Measurements from ENCODE around the gene OLFM3. TPM values are rescaled to one million over a fixed set of nuclear protein-coding genes. Genes with fewer than 3 reads are reported as not detected.

Gene OLFM3
- total RNA-seq, 4 donors from 2014 or later, result not detected

DNA sequence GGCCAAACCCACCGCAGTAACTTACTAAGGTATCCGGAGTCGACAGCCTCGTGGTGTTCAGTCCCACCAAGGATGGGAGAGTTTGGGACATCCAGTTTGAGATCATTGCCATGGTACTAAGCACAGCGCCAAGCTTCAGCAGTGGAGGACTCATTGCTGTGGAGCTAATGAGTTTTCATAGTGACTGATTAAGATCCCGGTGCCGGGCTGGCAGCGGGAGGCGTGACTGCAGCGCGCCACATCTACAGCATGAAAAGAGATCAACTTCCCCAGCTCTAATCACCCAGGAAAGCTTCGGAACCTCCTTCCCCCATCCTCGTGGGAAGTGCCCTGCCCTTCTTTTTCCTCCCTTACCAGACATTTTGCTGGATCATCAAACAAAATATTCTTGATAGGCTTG is 149.9 kb downstream of the OLFM3 start:
- 32 to 33% methylated on average over 13 of the region's 13 CpGs for WGBS, 2 donors
- intact Hi-C loops (cut with DNase I; ENCODE audit: low total_unique reads), result no loop called here
- no peak for DNase-seq (ENCODE audit: low spot score in 2 of 2)
- no peak overlapping the region for H3K4me3 ChIP-seq (ENCODE audit: low read depth, poor library complexity, severe bottlenecking)
- TF ChIP-seq, protein P1, sequence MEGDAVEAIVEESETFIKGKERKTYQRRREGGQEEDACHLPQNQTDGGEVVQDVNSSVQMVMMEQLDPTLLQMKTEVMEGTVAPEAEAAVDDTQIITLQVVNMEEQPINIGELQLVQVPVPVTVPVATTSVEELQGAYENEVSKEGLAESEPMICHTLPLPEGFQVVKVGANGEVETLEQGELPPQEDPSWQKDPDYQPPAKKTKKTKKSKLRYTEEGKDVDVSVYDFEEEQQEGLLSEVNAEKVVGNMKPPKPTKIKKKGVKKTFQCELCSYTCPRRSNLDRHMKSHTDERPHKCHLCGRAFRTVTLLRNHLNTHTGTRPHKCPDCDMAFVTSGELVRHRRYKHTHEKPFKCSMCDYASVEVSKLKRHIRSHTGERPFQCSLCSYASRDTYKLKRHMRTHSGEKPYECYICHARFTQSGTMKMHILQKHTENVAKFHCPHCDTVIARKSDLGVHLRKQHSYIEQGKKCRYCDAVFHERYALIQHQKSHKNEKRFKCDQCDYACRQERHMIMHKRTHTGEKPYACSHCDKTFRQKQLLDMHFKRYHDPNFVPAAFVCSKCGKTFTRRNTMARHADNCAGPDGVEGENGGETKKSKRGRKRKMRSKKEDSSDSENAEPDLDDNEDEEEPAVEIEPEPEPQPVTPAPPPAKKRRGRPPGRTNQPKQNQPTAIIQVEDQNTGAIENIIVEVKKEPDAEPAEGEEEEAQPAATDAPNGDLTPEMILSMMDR (IDR thresholded peaks at IDR 0.05), result no peak
- no peak for TF ChIP-seq POLR2A (IDR thresholded peaks at IDR 0.05)

DNA sequence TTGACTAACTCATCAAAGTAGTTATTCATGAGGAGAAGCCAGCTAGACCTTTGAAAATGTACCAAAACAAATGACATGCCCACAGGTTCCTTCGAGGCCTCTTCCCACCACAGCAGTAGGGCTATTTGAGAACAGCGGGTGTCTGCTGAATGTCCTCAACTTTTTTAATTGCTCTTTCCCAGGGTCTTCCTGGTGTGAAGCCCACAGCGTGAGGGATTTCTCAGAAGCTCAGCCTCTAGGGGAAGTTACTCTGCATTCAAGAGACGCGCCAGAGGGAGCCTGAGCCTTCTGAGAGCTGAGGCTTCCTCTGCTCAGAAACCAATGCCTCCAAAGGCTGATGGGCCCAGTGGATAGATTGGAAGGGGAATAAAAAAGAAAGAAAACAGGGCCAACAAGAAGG is 153.6 kb downstream of the OLFM3 start:
- WGBS, 2 donors, result 36 to 45% methylated on average over 5 of the region's 5 CpGs
- intact Hi-C loops (cut with DNase I; ENCODE audit: low total_unique reads), result no loop called here
- no peak for DNase-seq (ENCODE audit: low spot score in 2 of 2)
- H3K4me3 ChIP-seq (ENCODE audit: low read depth, poor library complexity, severe bottlenecking), result no peak overlapping the region
- TF ChIP-seq, protein P1 (IDR thresholded peaks at IDR 0.05), result no peak
- TF ChIP-seq POLR2A (IDR thresholded peaks at IDR 0.05), result no peak

DNA sequence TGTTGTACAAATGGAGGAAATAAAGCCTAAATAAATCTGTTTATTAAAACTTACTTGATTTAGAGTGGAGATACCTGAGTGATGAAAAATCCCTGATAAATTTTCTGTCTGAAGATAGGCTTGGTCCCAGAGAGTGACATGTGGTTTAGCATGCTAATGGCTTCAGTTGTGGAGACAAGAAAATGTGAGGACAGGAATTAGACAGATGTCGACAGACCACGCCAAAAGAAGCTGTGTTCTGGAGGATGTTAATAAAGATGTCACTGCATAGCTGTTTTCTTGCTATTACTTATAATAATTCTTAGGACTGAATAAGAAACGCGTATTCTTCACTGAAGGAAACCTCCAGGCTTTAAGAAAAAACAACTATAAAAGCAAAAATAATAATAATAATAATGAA is 154.9 kb downstream of the OLFM3 start:
- 91 to 92% methylated on average over 4 of the region's 4 CpGs for WGBS, 2 donors
- TF ChIP-seq, protein P1 (IDR thresholded peaks at IDR 0.05), result no peak
- TF ChIP-seq POLR2A (IDR thresholded peaks at IDR 0.05), result no peak
- H3K4me3 ChIP-seq (ENCODE audit: low read depth, poor library complexity, severe bottlenecking), result no peak overlapping the region
- no peak for DNase-seq (ENCODE audit: low spot score in 2 of 2)
- intact Hi-C loops (cut with DNase I; ENCODE audit: low total_unique reads), result no loop called here

DNA sequence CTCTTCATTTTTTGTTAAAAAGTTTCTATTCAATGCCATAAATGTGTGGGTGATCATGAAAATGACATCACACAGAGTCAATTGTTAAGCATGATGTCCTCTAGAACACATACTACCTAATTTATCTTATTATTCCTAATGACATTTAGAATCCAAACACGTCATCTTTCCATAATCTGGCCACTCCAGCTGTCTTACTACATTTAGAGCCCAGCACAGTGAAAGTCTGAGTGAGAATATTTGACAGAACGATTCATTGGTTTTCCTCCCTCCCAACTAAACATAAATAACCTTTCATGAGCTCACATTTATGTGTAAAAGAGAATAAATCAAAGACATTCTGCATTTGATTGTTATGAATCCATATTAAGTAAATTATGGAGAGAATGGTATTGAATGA is 160.7 kb downstream of the OLFM3 start:
- intact Hi-C loops (cut with DNase I; ENCODE audit: low total_unique reads), result no loop called here
- DNase-seq (ENCODE audit: low spot score in 2 of 2), result no peak
- no peak for TF ChIP-seq POLR2A (IDR thresholded peaks at IDR 0.05)
- TF ChIP-seq, protein P1 (IDR thresholded peaks at IDR 0.05), result no peak
- 46 to 55% methylated on average over 2 of the region's 2 CpGs for WGBS, 2 donors
- H3K4me3 ChIP-seq (ENCODE audit: low read depth, poor library complexity, severe bottlenecking), result no peak overlapping the region

DNA sequence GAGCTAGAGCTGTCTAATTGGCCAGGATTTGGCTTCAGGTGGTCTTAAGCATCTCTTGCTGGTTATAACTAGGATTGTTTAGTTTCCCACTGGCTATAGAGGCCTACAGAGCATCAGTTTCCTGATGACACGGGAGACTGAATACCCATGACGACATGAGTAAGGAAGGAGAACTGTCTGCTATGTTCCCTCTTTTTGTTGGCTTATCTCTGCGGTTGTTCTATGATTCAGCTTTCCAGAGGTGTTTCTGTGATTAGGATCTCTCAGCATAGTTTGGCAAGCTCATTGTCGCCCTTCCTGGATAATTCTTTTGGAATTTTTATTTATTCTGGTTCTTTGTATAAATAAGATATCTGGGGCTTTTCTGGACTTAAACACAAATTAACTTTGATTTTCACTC is 163.4 kb downstream of the OLFM3 start:
- no peak for DNase-seq (ENCODE audit: low spot score in 2 of 2)
- intact Hi-C loops (cut with DNase I; ENCODE audit: low total_unique reads), result no loop called here
- TF ChIP-seq, protein P1 (IDR thresholded peaks at IDR 0.05), result no peak
- no peak for TF ChIP-seq POLR2A (IDR thresholded peaks at IDR 0.05)
- H3K4me3 ChIP-seq (ENCODE audit: low read depth, poor library complexity, severe bottlenecking), result no peak overlapping the region
- WGBS, 2 donors, result 46 to 48% methylated on average over 4 of the region's 4 CpGs

DNA sequence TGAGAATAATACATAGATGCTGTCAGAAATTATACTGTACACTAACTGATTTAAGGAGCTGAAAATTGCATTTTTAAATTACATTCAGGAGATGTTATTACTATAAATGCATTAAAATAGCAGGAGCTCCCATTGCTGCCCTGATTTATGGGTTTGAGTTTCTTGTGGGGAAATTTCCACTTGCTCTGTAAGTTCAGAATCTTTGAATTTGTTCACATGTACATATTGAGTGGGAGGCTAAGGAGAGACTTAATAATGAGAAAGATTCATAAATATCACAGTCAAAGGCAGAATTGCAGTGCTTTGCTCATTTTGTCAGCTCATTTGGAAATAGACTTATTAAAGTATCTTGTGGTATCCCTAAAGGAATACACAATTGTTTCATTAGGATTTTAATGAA is 170.3 kb downstream of the OLFM3 start:
- H3K4me3 ChIP-seq (ENCODE audit: low read depth, poor library complexity, severe bottlenecking), result no peak overlapping the region
- intact Hi-C loops (cut with DNase I; ENCODE audit: low total_unique reads), result no loop called here
- TF ChIP-seq, protein P1 (IDR thresholded peaks at IDR 0.05), result no peak
- TF ChIP-seq POLR2A (IDR thresholded peaks at IDR 0.05), result no peak
- no peak for DNase-seq (ENCODE audit: low spot score in 2 of 2)

Measured in lower leg skin (tissue), 4 donors.